GM12875 (cell line): Measurements from ENCODE around the gene ARHGAP36.

ENCODE experiments used
- H3K4me3 ChIP-seq: one replicate; pipeline ENCODE4 v1.5.1; 2011; ENCODE audit warnings: low read depth, low read length, control low read depth
- CTCF ChIP-seq: IDR thresholded peaks from 2 replicates; pipeline ENCODE4 v1.5.1; 2011; ENCODE audit warnings: low read depth, mild to moderate bottlenecking, control low read depth, inconsistent platforms, low read length, moderate library complexity, borderline replicate concordance; ENCODE audit not compliant: insufficient read depth

ARHGAP36 gene

DNA sequence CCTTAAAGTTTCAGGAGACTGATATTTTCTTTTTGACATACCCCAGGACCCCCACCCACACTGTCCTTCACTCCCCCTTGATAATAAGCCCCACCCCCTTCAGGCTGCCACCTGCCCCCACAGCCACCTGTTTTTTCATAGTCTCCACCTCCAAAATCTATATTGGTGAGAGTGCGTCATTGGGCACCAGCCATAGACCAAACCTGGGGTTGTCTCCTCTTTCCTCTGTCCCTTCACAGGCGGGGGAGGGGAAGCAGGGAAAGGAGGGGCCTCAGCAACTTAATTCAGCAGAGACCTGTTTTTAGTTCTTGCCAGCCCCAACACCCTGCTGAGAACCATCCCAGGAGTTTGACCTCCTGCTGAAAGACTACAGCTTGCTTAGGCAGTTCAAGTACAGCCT lies 1.1 kb downstream of the ARHGAP36 start:
- no peak overlapping the region for H3K4me3 ChIP-seq
- TF ChIP-seq CTCF, result no peak

DNA sequence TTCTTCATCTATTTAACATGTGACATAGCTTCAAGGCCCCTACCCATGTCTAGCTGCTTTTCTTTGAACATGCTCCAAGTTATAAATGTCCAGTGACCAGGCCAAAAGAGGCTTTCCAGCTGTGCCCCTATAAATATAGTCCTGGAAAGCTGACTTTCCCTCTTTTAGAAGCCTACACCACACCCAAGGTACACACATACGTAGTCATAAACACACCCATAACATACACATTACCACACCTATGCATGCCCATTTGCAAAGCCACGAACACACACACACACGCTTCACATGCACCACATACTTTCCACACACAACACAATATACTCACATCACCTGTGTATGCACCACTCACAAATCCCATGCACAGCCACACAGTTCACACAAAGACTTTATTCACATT lies 2.0 kb downstream of the ARHGAP36 start:
- TF ChIP-seq CTCF, result no peak
- H3K4me3 ChIP-seq, result no peak overlapping the region

DNA sequence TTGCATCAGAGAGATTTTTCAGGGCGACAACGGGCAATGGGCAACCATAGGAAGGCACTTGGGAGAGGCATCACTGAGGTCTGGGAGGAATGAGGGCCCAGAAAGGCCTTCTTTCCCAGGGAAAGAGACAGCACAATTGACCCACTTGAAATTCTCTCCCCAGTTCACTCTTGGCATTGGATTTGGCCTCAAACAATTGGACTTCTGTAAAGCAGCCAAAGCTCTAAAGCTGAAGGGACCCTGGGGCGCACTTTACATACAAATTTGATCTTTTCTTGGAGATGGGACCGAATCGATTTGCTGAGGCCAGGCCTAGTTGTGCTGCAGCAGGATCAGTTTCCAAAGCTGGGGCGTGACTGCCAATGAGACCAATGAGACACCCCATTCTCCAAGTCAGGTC lies 3.2 kb downstream of the ARHGAP36 start:
- no peak for TF ChIP-seq CTCF
- H3K4me3 ChIP-seq, result no peak overlapping the region

GRCh38 chrX:131063613-131064012 lies 5.5 kb downstream of the ARHGAP36 start:
- peak; percentile 18; the same call in 1 of the 2 replicates for TF ChIP-seq CTCF
- no peak overlapping the region for H3K4me3 ChIP-seq

GRCh38 chrX:131066237-131066636 lies 8.1 kb downstream of the ARHGAP36 start:
- no peak overlapping the region for H3K4me3 ChIP-seq
- no peak for TF ChIP-seq CTCF

- no peak overlapping the region for H3K4me3 ChIP-seq
- TF ChIP-seq CTCF, result no peak
Observed at GRCh38 chrX:131067216-131067615, 9.1 kb downstream of the ARHGAP36 start.

DNA sequence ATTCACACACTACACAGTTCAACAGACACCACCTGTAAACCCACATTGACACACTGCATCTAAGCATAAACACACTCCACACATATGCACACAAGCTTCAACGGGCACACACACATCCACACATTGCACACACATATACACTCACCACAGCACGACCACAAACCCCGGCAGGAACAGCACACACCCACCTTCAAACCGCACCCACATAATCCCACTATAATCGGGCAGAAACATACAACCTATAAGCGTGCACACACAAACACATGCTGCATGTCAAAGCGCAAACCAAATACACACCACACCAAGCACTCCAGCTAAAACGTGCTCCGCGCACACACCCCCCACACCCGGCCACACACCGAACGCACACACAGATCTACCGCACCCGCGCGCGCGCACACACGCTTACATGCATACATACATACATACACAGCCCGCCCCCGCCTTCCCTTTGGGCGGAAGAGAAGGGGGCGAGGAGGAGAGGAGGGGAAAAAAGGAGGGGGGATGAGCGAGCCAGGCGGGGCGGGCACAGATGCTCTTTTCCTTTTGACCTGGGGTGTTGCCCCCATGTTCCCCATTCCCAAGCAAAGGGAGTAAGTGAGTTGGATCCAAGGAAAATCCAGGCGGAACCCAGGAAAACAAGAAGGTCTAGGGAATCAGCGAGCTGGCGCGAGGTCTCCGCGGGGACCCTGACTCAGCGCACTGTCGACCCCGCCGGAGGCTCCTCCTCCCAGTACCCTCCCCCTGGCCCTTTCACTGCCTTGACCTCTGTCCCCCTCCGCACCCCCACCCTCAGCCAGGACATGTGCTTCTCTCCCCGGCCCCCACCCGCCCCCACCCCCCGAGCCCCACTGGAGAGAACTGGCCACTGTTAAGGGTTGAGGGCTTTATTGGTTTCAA lies 9.9 kb downstream of the ARHGAP36 start:
- no peak overlapping the region for H3K4me3 ChIP-seq

More for the DNA sequence above, 9.9 kb downstream of the ARHGAP36 start:
- no peak for TF ChIP-seq CTCF
